K562 (cell line): ENCODE results near the gene GAL3ST3. TPM values are rescaled to one million over a fixed set of nuclear protein-coding genes. Genes with fewer than 3 reads are reported as not detected.
A peak's percentile ranks its signal among the peaks of the same experiment; 100 is the strongest.

Source experiments
- BHLHE40 ChIP-seq: IDR thresholded peaks from 2 replicates; pipeline ENCODE4 v1.6.1; 2011; ENCODE audit warnings: low read length, improper control_type of control experiment
- CREB1 ChIP-seq, 2 experiments: sonication (generic) in 1 of 2; formaldehyde crosslinking in 1 of 2; IDR thresholded peaks; 2 replicates each; pipeline versions ENCODE4 v1.6.1 to v1.8.0; 2012 to 2022; ENCODE audit warnings: inconsistent platforms in 1 of 2, mild to moderate bottlenecking in 1 of 2, missing genetic modification reagents in 1 of 2, moderate library complexity in 1 of 2
- CREM ChIP-seq: IDR thresholded peaks from 2 replicates; pipeline ENCODE4 v1.6.1; 2014; ENCODE audit warnings: antibody characterized with exemption, low read depth
- HNRNPLL ChIP-seq: fragments of 200-400 bp; formaldehyde crosslinking; IDR thresholded peaks from 2 replicates; pipeline ENCODE4 v1.6.1; 2017; ENCODE audit warnings: low read length, low read depth, mild to moderate bottlenecking; ENCODE audit not compliant: poor library complexity, severe bottlenecking
- L3MBTL2 ChIP-seq: fragments of 450-650 bp; IDR thresholded peaks from 2 replicates; pipeline ENCODE4 v1.6.1; 2016; ENCODE audit warnings: mild to moderate bottlenecking, moderate library complexity
- MAFK ChIP-seq: IDR thresholded peaks from 2 replicates; pipeline ENCODE4 v1.6.1; 2011; ENCODE audit warnings: low read length, improper control_type of control experiment
- NFIX ChIP-seq: fragments of 250-450 bp; sonication (Bioruptor Pico); IDR thresholded peaks from 2 replicates; pipeline ENCODE4 v1.4.0; 2020; ENCODE audit warnings: low read depth, mild to moderate bottlenecking, moderate library complexity
- PHB2 ChIP-seq: fragments of 450-650 bp; IDR thresholded peaks from 2 replicates; pipeline ENCODE4 v1.6.1; 2017; ENCODE audit warnings: low read depth
- RREB1 ChIP-seq: fragments of 250-450 bp; sonication (Bioruptor Pico); IDR thresholded peaks from 2 replicates; pipeline ENCODE4 v1.4.0; 2020
- SMC3 ChIP-seq: conservative IDR thresholded peaks from 2 replicates; pipeline ENCODE4 v1.6.1; 2011; ENCODE audit warnings: low read depth, low read length, improper control_type of control experiment; ENCODE audit not compliant: insufficient read depth
- TCF3 ChIP-seq: sonication (generic); formaldehyde crosslinking; IDR thresholded peaks from 2 replicates; pipeline ENCODE4 v1.4.0; 2020; ENCODE audit warnings: mild to moderate bottlenecking, missing genetic modification reagents
- UBTF ChIP-seq, 2 experiments: IDR thresholded peaks; 2 replicates each; pipeline ENCODE4 v1.6.1; 2012; ENCODE audit warnings: improper control_type of control experiment in 2 of 2, low read depth in 2 of 2, low read length in 2 of 2, borderline replicate concordance in 1 of 2
- polyA plus RNA-seq, 8 experiments: library from polyadenylated mRNA; depleted of rRNA in 4 of 8; stranded (reverse) in 5 of 8; unstranded in 3 of 8; fragments of >200 nt; fragmentation: Nextera tagmentation in 2 of 8; fragmentation: Illumina TruSeq in 1 of 8; extraction: Ambion mirVana in 2 of 8; extraction: Trizol in 1 of 8; gene quantifications; 2 replicates each; pipeline versions ENCODE4 v1.2.1 to v1.2.3, GENCODE V29; 2011 to 2014; ENCODE audit warnings: inconsistent platforms in 1 of 8, missing spikeins in 1 of 8
- total RNA-seq, 7 experiments: library from RNA; depleted of rRNA in 6 of 7; stranded (reverse); fragments of >200 nt in 6 of 7; fragmentation: Illumina TruSeq in 2 of 7; extraction: Trizol in 2 of 7; gene quantifications; 2 replicates each; pipeline versions ENCODE4 v1.2.1 to v1.2.3, GENCODE V29; 2011 to 2021; ENCODE audit warnings: low replicate concordance in 1 of 7
- TF ChIP-seq, protein P1 (sequence below): fragments of 450-650 bp; IDR thresholded peaks from 2 replicates; pipeline ENCODE4 v1.6.1; 2018; ENCODE audit warnings: mild to moderate bottlenecking, low read depth; ENCODE audit not compliant: partially characterized antibody

Gene GAL3ST3
- total and polyA plus RNA-seq, 9 of the 15 experiments (the other 6 are each of a cell fraction or from before 2014, with no cell fraction given), result not detected

DNA sequence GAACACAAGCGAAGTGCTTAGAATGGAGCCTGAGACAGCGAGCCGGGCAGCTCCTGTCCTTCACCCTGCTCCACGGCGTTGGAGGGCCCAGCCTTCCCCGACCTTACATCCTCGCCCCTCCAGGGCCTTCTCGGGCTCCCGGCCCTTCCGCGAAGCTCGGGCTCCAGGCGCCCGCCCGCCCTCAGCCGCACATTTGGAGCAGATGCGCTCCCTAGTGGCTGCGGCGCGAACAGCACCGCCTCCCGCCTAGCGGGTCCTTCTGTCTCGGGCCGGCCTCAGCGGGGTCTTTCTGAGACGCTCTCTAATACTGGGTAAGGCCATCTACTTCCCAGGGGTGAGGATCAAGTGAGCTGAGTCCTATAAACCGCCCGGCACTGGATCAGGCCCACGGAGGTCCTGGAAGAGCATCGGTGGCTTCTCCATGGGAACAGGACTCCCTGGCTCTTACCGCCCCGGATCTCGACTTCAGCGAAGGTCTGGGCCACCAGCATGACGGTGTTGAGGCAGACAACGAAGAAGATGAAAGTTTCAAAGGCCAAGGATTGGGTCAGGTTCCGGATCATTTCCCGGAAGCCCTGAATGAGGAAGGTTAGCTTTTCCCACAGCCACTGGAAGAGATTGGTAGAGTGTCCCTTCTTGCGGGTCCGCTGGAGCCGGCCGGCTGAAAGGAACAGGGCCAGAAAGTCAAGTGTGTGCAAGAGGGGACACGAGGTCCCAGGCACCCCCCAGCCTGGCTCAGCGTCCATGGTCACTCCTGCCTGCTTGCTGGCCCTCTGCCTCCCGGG, 26.4 kb downstream of the GAL3ST3 start (continued):
- TF ChIP-seq, protein P1, sequence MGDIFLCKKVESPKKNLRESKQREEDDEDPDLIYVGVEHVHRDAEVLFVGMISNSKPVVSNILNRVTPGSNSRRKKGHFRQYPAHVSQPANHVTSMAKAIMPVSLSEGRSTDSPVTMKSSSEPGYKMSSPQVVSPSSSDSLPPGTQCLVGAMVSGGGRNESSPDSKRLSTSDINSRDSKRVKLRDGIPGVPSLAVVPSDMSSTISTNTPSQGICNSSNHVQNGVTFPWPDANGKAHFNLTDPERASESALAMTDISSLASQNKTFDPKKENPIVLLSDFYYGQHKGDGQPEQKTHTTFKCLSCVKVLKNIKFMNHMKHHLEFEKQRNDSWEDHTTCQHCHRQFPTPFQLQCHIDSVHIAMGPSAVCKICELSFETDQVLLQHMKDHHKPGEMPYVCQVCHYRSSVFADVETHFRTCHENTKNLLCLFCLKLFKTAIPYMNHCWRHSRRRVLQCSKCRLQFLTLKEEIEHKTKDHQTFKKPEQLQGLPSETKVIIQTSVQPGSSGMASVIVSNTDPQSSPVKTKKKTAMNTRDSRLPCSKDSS, result no peak
- TF ChIP-seq NFIX (CRISPR knock-in tag), result 0 out of 2 replicates have a peak, but pooled peaks have one; percentile 2
- no peak for TF ChIP-seq TCF3
- TF ChIP-seq CREM, result no peak; the same call in 1 of the 2 replicates
- peak; percentile 78 for TF ChIP-seq L3MBTL2
- TF ChIP-seq RREB1 (CRISPR knock-in tag), result no peak
- TF ChIP-seq SMC3, result peak; percentile 74
- TF ChIP-seq HNRNPLL, result peak; percentile 26
- no peak for TF ChIP-seq PHB2
- 0 out of 2 replicates have a peak, but pooled peaks have one; percentile 20 for TF ChIP-seq BHLHE40
- TF ChIP-seq UBTF (IDR thresholded peaks at IDR 0.05; ENCODE audit: borderline replicate concordance in 1 of 2, low read depth in 2 of 2, low read length in 2 of 2), result peak; percentile 67 to 78; a peak in 1 of 4 replicates
- TF ChIP-seq MAFK, result no peak
- no peak for TF ChIP-seq CREB1 (IDR thresholded peaks at IDR 0.05)
- peak; percentile 37; the same call in 1 of the 2 replicates for TF ChIP-seq CREB1 (CRISPR knock-in tag; IDR thresholded peaks at IDR 0.05)
